DND-41 (cell line): Measurements from ENCODE around the gene CCDC83.

Experiments
- ATAC-seq: fragments of 200-7000 bp; cut with Tn5 transposase; 3 replicates; pipeline ENCODE4 v1.9.1; 2021; ENCODE audit warnings: low read depth; ENCODE audit not compliant: insufficient read depth
- DNase-seq: peaks from one replicate; pipeline ENCODE4 v3.0.0-alpha.2; 2020
- H2AFZ ChIP-seq: 2 replicates; pipeline ENCODE4 v1.6.0; 2012; ENCODE audit warnings: low read depth, low read length
- H3K27ac ChIP-seq: 2 replicates; pipeline ENCODE4 v1.5.1; 2012; ENCODE audit warnings: low read length, inconsistent platforms
- H3K27me3 ChIP-seq: fragments of 200-600 bp; sonication (generic); 2 replicates; pipeline ENCODE4 v1.6.0; 2012; ENCODE audit warnings: low read length, mild to moderate bottlenecking, inconsistent platforms; ENCODE audit not compliant: insufficient read depth, poor library complexity
- H3K36me3 ChIP-seq: 2 replicates; pipeline ENCODE4 v1.5.1; 2012; ENCODE audit warnings: low read length, inconsistent platforms; ENCODE audit not compliant: insufficient read depth
- H3K4me1 ChIP-seq: 2 replicates; pipeline ENCODE4 v1.5.1; 2012; ENCODE audit warnings: mild to moderate bottlenecking, low read length; ENCODE audit not compliant: insufficient read depth
- H3K4me2 ChIP-seq: 2 replicates; pipeline ENCODE4 v1.6.0; 2012; ENCODE audit warnings: mild to moderate bottlenecking, moderate library complexity, low read length, inconsistent platforms; ENCODE audit not compliant: insufficient read depth
- H3K4me3 ChIP-seq, 2 experiments: fragments of 200-600 bp in 1 of 2; shearing (Covaris generic) in 1 of 2; 2 replicates each; pipeline ENCODE4 v1.5.1; 2012 to 2016; ENCODE audit warnings: inconsistent platforms in 2 of 2, low read length in 2 of 2, mild to moderate bottlenecking in 2 of 2, low read depth in 1 of 2, moderate library complexity in 1 of 2
- H3K79me2 ChIP-seq: 2 replicates; pipeline ENCODE4 v1.6.0; 2012; ENCODE audit warnings: low read length, inconsistent platforms; ENCODE audit not compliant: insufficient read depth
- H3K9ac ChIP-seq: 2 replicates; pipeline ENCODE4 v1.6.0; 2012; ENCODE audit warnings: low read depth, mild to moderate bottlenecking, inconsistent platforms, low read length, moderate library complexity
- H3K9me3 ChIP-seq: 2 replicates; pipeline ENCODE4 v1.5.1; 2012; ENCODE audit warnings: low read length, moderate library complexity, mild to moderate bottlenecking, inconsistent platforms; ENCODE audit not compliant: insufficient read depth, severe bottlenecking
- H4K20me1 ChIP-seq: 2 replicates; pipeline ENCODE4 v1.6.0; 2012; ENCODE audit warnings: low read length; ENCODE audit not compliant: insufficient read depth
- CTCF ChIP-seq: IDR thresholded peaks from 2 replicates; pipeline ENCODE4 v1.5.1; 2012; ENCODE audit warnings: borderline replicate concordance, low read length, moderate library complexity, mild to moderate bottlenecking; ENCODE audit not compliant: poor library complexity, severe bottlenecking; ENCODE audit errors: extremely low read depth
- EZH2 ChIP-seq: IDR thresholded peaks from 3 replicates; pipeline ENCODE4 v1.6.1; 2012; ENCODE audit warnings: borderline replicate concordance, low read depth, mild to moderate bottlenecking, moderate library complexity, low read length, inconsistent platforms; ENCODE audit not compliant: severe bottlenecking

The CCDC83 gene

GRCh38 chr11:85893395-85893794 lies 38.2 kb downstream of the CCDC83 start:
- no peak for ATAC-seq
- no peak overlapping the region for H3K27ac ChIP-seq

GRCh38 chr11:85896876-85897275 lies 41.7 kb downstream of the CCDC83 start:
- Histone ChIP-seq H4K20me1 (no peaks in the 10 kb centered on the region), H3K4me1 (no peaks in the 10 kb centered on the region), H3K27ac (no peak overlapping the region), H3K27me3 (peaks cover 5% of the 10 kb centered on the region), H3K4me3 (no peak overlapping the region), H3K36me3 (no peaks in the 10 kb centered on the region), H3K4me2 (no peak overlapping the region), H2AFZ (no peak overlapping the region), H3K79me2 (no peaks in the 10 kb centered on the region), H3K9me3 (no peaks in the 10 kb centered on the region), H3K9ac (no peak overlapping the region)
- DNase-seq (no peak), ATAC-seq (no peak)
- no peak for TF ChIP-seq CTCF
- TF ChIP-seq EZH2, result no peak

More at GRCh38 chr11:85893395-85893794, 38.2 kb downstream of the CCDC83 start:
- no peak overlapping the region for H3K4me3 ChIP-seq
- no peaks in the 10 kb centered on the region for H4K20me1 ChIP-seq
- H3K79me2 ChIP-seq, result no peaks in the 10 kb centered on the region
- no peaks in the 10 kb centered on the region for H3K4me1 ChIP-seq
- DNase-seq, result no peak
- peaks cover 21% of the 10 kb centered on the region for H3K27me3 ChIP-seq
- TF ChIP-seq CTCF, result no peak
- no peak for TF ChIP-seq EZH2
- no peak overlapping the region for H3K9ac ChIP-seq
- H3K4me2 ChIP-seq, result no peak overlapping the region
- no peaks in the 10 kb centered on the region for H3K9me3 ChIP-seq
- H3K36me3 ChIP-seq, result no peaks in the 10 kb centered on the region
- H2AFZ ChIP-seq, result no peak overlapping the region

GRCh38 chr11:85898456-85898855 lies 43.3 kb downstream of the CCDC83 start:
- DNase-seq, result no peak
- Histone ChIP-seq H3K9me3 (no peaks in the 10 kb centered on the region), H3K9ac (no peak overlapping the region), H3K36me3 (no peaks in the 10 kb centered on the region), H4K20me1 (no peaks in the 10 kb centered on the region), H2AFZ (no peak overlapping the region), H3K27me3 (peaks cover 1% of the 10 kb centered on the region), H3K27ac (no peak overlapping the region), H3K79me2 (no peaks in the 10 kb centered on the region), H3K4me2 (no peak overlapping the region), H3K4me3 (no peak overlapping the region), H3K4me1 (no peaks in the 10 kb centered on the region)
- TF ChIP-seq CTCF (no peak), EZH2 (no peak)
- no peak for ATAC-seq

GRCh38 chr11:85902353-85902752 lies 47.2 kb downstream of the CCDC83 start:
- DNase-seq, result no peak
- Histone ChIP-seq H3K79me2 (no peaks in the 10 kb centered on the region), H3K4me1 (no peaks in the 10 kb centered on the region), H2AFZ (no peak overlapping the region), H3K9ac (no peak overlapping the region), H3K4me3 (no peak overlapping the region), H4K20me1 (no peaks in the 10 kb centered on the region), H3K27ac (no peak overlapping the region), H3K36me3 (no peaks in the 10 kb centered on the region), H3K9me3 (no peaks in the 10 kb centered on the region), H3K4me2 (no peak overlapping the region), H3K27me3 (no peaks in the 10 kb centered on the region)
- no peak for ATAC-seq
- TF ChIP-seq CTCF, result no peak
- TF ChIP-seq EZH2, result no peak
